Liver (tissue), 9 donors: ENCODE results near the gene DRC1. TPM values are rescaled to one million over a fixed set of nuclear protein-coding genes. Genes with fewer than 3 reads are reported as not detected.

Experiments used
- DNase-seq: peaks from one replicate; pipeline ENCODE4 v3.0.0-alpha.2; 2017; ENCODE audit warnings: low spot score
- H3K27ac ChIP-seq, 2 donors: one replicate each; pipeline ENCODE4 v1.7.0; 2013; ENCODE audit warnings: inconsistent platforms in 2 of 2, low read length in 2 of 2, control low read depth in 1 of 2, low read depth in 1 of 2, mild to moderate bottlenecking in 1 of 2
- H3K27me3 ChIP-seq, 4 donors: one replicate each; pipeline versions ENCODE4 v1.6.1 to v1.7.0; 2013; ENCODE audit warnings: low read length in 3 of 4, inconsistent platforms in 1 of 4, mild to moderate bottlenecking in 1 of 4, moderate library complexity in 1 of 4; ENCODE audit not compliant: control insufficient read depth in 4 of 4, insufficient read depth in 4 of 4
- H3K36me3 ChIP-seq, 4 donors: one replicate each; pipeline versions ENCODE4 v1.6.1 to v1.7.0; 2013; ENCODE audit warnings: low read length in 3 of 4, mild to moderate bottlenecking in 3 of 4, low read depth in 1 of 4, moderate library complexity in 1 of 4; ENCODE audit not compliant: control insufficient read depth in 4 of 4, insufficient read depth in 3 of 4
- H3K4me1 ChIP-seq, 4 donors: one replicate each; pipeline versions ENCODE4 v1.6.1 to v1.7.0; 2013; ENCODE audit warnings: low read length in 3 of 4, mild to moderate bottlenecking in 3 of 4, moderate library complexity in 1 of 4; ENCODE audit not compliant: control insufficient read depth in 4 of 4, insufficient read depth in 4 of 4
- H3K4me3 ChIP-seq, 3 donors: one replicate each; pipeline versions ENCODE4 v1.6.1 to v1.7.0; 2013; ENCODE audit warnings: low read length in 3 of 3, control low read depth in 1 of 3, low read depth in 1 of 3, mild to moderate bottlenecking in 1 of 3
- H3K9ac ChIP-seq, 2 donors: one replicate each; pipeline ENCODE4 v1.7.0; 2013; ENCODE audit warnings: low read length in 2 of 2, mild to moderate bottlenecking in 2 of 2, moderate library complexity in 2 of 2, control low read depth in 1 of 2, low read depth in 1 of 2
- H3K9me3 ChIP-seq, 4 donors: one replicate each; pipeline versions ENCODE4 v1.6.1 to v1.7.0; 2013; ENCODE audit warnings: low read length in 3 of 4; ENCODE audit not compliant: control insufficient read depth in 4 of 4
- CTCF ChIP-seq: fragments of 150-350 bp; IDR thresholded peaks from 2 replicates; pipeline ENCODE4 v1.5.1; 2017; ENCODE audit warnings: improper control_type of control experiment, low read depth, low read length; ENCODE audit not compliant: missing input control
- FOXA2 ChIP-seq: IDR thresholded peaks from 2 replicates; pipeline ENCODE4 v1.6.1; 2016; ENCODE audit warnings: antibody characterized with exemption
- HNF4G ChIP-seq: IDR thresholded peaks from 2 replicates; pipeline ENCODE4 v1.6.1; 2016; ENCODE audit warnings: antibody characterized with exemption
- MAX ChIP-seq: IDR thresholded peaks from 2 replicates; pipeline ENCODE4 v1.6.1; 2016; ENCODE audit warnings: antibody characterized with exemption
- REST ChIP-seq: IDR thresholded peaks from 2 replicates; pipeline ENCODE4 v1.6.1; 2016; ENCODE audit warnings: antibody characterized with exemption, mild to moderate bottlenecking
- TAF1 ChIP-seq: conservative IDR thresholded peaks from 2 replicates; pipeline ENCODE4 v1.6.1; 2016; ENCODE audit warnings: antibody characterized with exemption, mild to moderate bottlenecking
- YY1 ChIP-seq: IDR thresholded peaks from 2 replicates; pipeline ENCODE4 v1.6.1; 2016; ENCODE audit warnings: antibody characterized with exemption, mild to moderate bottlenecking
- ZBTB33 ChIP-seq: IDR thresholded peaks from 2 replicates; pipeline ENCODE4 v1.6.1; 2016; ENCODE audit warnings: antibody characterized with exemption
- WGBS: extraction: QIAGEN DNeasy Blood & Tissue Kit; methylation state at CpG from one replicate; pipeline ENCODE4 v1.1.7; 2013; 5-methylcytosine and 5-hydroxymethylcytosine counted together
- polyA plus RNA-seq, 2 donors: library from polyadenylated mRNA; stranded (reverse) in 1 of 2; unstranded in 1 of 2; fragments of 200-250 nt in 1 of 2; fragments of >200 nt in 1 of 2; fragmentation: Nextera tagmentation in 1 of 2; extraction: Ambion mirVana in 1 of 2; gene quantifications; one replicate each; pipeline versions ENCODE4 v1.2.1 to v1.2.3, GENCODE V29; 2013 to 2015
- total RNA-seq, 2 donors: library from RNA; depleted of rRNA; stranded (reverse); fragments of >200 nt; gene quantifications; one replicate each; pipeline ENCODE4 v1.2.3, GENCODE V29; 2014
- TF ChIP-seq, protein P1 (sequence below): IDR thresholded peaks from 2 replicates; pipeline ENCODE4 v1.6.1; 2016; ENCODE audit warnings: antibody characterized with exemption
- donor health status: healthy.
- donor health status: healthy.
- donor health status: healthy.
- donor health status: healthy.
- donor health status: healthy.

DRC1 gene
- total and polyA plus RNA-seq, 4 donors = 0.28 TPM; not detected in 3

- Histone ChIP-seq H3K9me3 (no peaks in the 10 kb centered on the region), H3K4me1 (peaks cover 0 to 3% (median 0%) of the 10 kb centered on the region in 4 donors), H3K9ac (no peak overlapping the region), H3K27me3 (no peaks in the 10 kb centered on the region), H3K4me3 (no peak overlapping the region), H3K27ac (no peak overlapping the region), H3K36me3 (no peaks in the 10 kb centered on the region)
- no peak for DNase-seq
- 95% methylated on average over 19 of the region's 19 CpGs for WGBS
- TF ChIP-seq, protein P1, sequence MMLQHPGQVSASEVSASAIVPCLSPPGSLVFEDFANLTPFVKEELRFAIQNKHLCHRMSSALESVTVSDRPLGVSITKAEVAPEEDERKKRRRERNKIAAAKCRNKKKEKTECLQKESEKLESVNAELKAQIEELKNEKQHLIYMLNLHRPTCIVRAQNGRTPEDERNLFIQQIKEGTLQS = no peak
- TF ChIP-seq ZBTB33 (no peak), HNF4G (no peak), FOXA2 (no peak), REST (no peak)
These were observed 59.9 kb downstream of the DRC1 start for GRCh38 chr2:26461601-26462023.

DNA sequence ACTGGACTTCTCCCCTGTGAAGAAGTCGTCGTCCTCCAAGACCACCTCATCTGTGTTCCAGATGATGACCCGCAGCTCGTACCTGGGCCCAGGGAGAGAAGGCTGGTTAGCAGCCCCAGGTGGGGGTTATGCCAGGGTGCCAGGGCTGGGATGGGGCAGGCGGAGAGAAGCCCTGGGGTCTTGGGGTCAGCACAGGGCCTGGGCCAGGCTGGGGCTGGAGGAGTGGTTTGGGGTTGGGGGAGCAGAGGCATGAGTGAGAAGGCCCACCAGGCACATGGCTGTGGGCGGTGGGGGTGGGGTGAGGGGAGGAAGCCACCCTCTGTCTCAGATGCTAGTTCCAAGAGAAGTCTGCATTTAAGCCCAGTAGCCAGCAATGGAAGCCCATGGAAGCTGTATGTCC lies 60.4 kb downstream of the DRC1 start:
- 96% methylated on average over 6 of the region's 6 CpGs for WGBS
- H3K9ac ChIP-seq = no peak overlapping the region
- H3K9me3 ChIP-seq = no peaks in the 10 kb centered on the region
- no peak for DNase-seq
- no peaks in the 10 kb centered on the region for H3K27me3 ChIP-seq
- H3K4me1 ChIP-seq = no peaks in the 10 kb centered on the region
- no peak overlapping the region for H3K4me3 ChIP-seq
- H3K27ac ChIP-seq = no peak overlapping the region
- no peak for TF ChIP-seq HNF4G
- TF ChIP-seq FOXA2 = no peak
- TF ChIP-seq CTCF = no peak
- TF ChIP-seq MAX = no peak
- no peak for TF ChIP-seq ZBTB33
- TF ChIP-seq TAF1 = no peak
- no peak for TF ChIP-seq YY1
- H3K36me3 ChIP-seq = no peaks in the 10 kb centered on the region
